GM12875 (cell line): ENCODE results near the gene SMIM36.
"Not testable (repeated sequence)": the region's sequence is repeated elsewhere in the genome, so short reads cannot be mapped to it uniquely, and the experiment has no call there.

ENCODE experiments used
- H3K4me3 ChIP-seq: one replicate; pipeline ENCODE4 v1.5.1; 2011; ENCODE audit warnings: low read depth, low read length, control low read depth
- TF ChIP-seq, protein P1 (sequence below): IDR thresholded peaks from 2 replicates; pipeline ENCODE4 v1.5.1; 2011; ENCODE audit warnings: low read depth, mild to moderate bottlenecking, control low read depth, inconsistent platforms, low read length, moderate library complexity, borderline replicate concordance; ENCODE audit not compliant: insufficient read depth

SMIM36 gene

DNA sequence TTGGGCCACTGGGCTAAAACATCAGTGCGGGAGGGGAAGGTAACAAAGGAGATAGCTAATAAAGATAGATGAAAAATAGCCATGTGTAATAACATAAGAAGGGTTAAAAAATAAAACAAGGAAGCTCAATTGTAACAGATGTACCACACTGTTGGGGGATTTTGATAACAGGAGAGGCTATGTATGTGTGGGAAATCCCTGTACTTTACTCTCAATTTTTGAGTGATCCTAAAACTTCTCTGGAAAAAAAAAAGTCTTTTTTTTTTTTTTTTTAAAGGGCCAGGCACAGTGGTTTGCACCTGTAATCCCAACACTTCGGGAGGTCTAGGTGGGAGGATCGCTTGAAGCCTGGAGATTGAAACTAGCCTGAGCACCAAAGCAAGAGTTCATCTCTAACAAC lies 87.7 kb downstream of the SMIM36 start:
- no peak overlapping the region for H3K4me3 ChIP-seq
- TF ChIP-seq, protein P1, sequence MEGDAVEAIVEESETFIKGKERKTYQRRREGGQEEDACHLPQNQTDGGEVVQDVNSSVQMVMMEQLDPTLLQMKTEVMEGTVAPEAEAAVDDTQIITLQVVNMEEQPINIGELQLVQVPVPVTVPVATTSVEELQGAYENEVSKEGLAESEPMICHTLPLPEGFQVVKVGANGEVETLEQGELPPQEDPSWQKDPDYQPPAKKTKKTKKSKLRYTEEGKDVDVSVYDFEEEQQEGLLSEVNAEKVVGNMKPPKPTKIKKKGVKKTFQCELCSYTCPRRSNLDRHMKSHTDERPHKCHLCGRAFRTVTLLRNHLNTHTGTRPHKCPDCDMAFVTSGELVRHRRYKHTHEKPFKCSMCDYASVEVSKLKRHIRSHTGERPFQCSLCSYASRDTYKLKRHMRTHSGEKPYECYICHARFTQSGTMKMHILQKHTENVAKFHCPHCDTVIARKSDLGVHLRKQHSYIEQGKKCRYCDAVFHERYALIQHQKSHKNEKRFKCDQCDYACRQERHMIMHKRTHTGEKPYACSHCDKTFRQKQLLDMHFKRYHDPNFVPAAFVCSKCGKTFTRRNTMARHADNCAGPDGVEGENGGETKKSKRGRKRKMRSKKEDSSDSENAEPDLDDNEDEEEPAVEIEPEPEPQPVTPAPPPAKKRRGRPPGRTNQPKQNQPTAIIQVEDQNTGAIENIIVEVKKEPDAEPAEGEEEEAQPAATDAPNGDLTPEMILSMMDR, result no peak

DNA sequence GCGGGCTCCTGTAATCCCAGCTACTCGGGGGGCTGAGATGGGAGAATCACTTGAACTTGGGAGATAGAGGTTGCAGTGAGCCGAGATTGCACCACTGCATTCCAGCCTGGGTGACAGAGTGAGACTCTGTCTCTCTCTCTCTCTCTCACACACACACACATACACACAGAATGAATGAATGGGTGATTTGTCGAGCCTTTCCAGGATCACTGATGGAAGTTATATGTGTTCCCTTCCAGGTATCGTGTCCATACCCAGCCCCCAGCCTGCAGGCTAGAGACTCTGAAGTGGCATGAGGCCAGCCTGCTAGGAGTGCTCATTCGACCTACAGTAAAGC lies 88.5 kb downstream of the SMIM36 start:
- not testable (repeated sequence) for H3K4me3 ChIP-seq

GRCh38 chr17:55421179-55421934 lies 89.9 kb downstream of the SMIM36 start, which contains the start of gene MMD:
TSS of gene MMD (minus strand) at chr17:55421835. CDS start at chr17:55421695, 140 bp downstream.
- TF ChIP-seq, protein P1, result no peak
- peak within 1 kb of the TSS; percentile 83 for H3K4me3 ChIP-seq

GRCh38 chr17:55420776-55421178 lies 90.5 kb downstream of the SMIM36 start:
- TF ChIP-seq, protein P1, result no peak
- peak overlapping the region; percentile 83 for H3K4me3 ChIP-seq

DNA sequence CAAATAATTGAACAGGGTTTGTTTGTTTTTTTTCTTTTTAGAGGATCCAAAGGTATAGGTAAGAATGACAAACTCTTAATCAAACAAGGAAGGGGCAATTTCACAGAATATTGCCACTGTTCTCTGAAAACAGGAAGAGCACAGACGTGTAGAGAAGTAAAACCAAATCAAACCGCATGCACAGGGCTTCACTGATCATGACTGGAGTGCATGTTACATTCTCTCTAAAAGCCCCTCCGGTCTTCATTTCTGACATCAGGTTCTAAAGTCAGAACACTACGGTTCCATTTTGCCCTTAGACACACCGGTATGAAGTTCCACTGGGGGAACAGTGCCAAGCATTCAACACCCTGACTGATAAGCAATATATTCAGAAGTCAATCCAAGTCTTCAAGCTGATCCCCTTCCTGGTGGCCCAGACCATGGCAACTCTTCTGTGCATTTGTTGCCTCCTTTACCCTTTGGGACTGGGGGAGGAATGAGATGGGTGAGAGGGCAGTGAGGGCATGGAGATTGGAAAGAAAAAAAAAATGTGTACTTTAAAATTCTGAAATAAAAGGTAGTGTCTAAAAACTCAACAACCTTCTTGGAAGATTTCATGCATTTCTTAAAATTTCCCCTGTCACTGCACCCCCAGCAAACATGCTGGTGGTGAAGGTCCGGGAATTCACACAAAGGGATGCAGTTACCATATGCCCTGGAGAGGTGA lies 91.0 kb downstream of the SMIM36 start:
- TF ChIP-seq, protein P1, result no peak
- H3K4me3 ChIP-seq, result peak overlapping the region; percentile 83

- TF ChIP-seq, protein P1, result no peak
These were observed 92.6 kb downstream of the SMIM36 start for GRCh38 chr17:55418369-55419268.

GRCh38 chr17:55417411-55418268 lies 93.6 kb downstream of the SMIM36 start:
- TF ChIP-seq, protein P1, result no peak
- no peak overlapping the region for H3K4me3 ChIP-seq

More at GRCh38 chr17:55418369-55419268, 92.6 kb downstream of the SMIM36 start:
- no peak overlapping the region for H3K4me3 ChIP-seq
